SH-SY5Y (cell line): Measurements from ENCODE around the gene PLIN3.

Experiments used
- GATA2 ChIP-seq: IDR thresholded peaks from 2 replicates; pipeline ENCODE4 v1.6.1; 2011; ENCODE audit warnings: mild to moderate bottlenecking, low read depth, low read length
- GATA3 ChIP-seq: IDR thresholded peaks from 2 replicates; pipeline ENCODE4 v1.6.1; 2011; ENCODE audit warnings: low read depth, mild to moderate bottlenecking, low read length, moderate library complexity

GRCh38 chr19:4817467-4818277, 49.8 kb downstream of the PLIN3 start:
- TF ChIP-seq GATA2 = no peak
- TF ChIP-seq GATA3 = no peak
